ENCODE measurements around the gene LAYN. TPM values are rescaled to one million over a fixed set of nuclear protein-coding genes. Genes with fewer than 3 reads are reported as not detected.

Gene LAYN
- total and polyA plus RNA-seq, 9 of the 15 experiments (the other 6 are each of a cell fraction or from before 2014, with no cell fraction given) = not detected

- no peak overlapping the region for H2AFZ ChIP-seq (ENCODE audit: low read depth, low read length)
- DNase-seq (ENCODE audit: extremely low read depth in 1 of 4, low spot score in 3 of 4) = no peak
- CTCF ChIA-PET (ENCODE audit: low intra/inter-chr PET ratio) = no interaction called here
- no peak overlapping the region for H3K27ac ChIP-seq (ENCODE audit: extremely low read depth, low read depth, low read length)
- no peak for FAIRE-seq
- H3K79me2 ChIP-seq (ENCODE audit: control insufficient read depth, insufficient read depth, low read length) = no peaks in the 10 kb centered on the region
- POLR2A ChIA-PET = interaction anchor here (0.6 to 0.7 kb wide), 2 partner anchors 509 to 1288 kb away, joined by 3 read pairs; no protein-coding TSS in a partner anchor
- no peak overlapping the region for H3K4me2 ChIP-seq (ENCODE audit: insufficient read depth, low read length)
- no peaks in the 10 kb centered on the region for H3K36me3 ChIP-seq (ENCODE audit: control insufficient read depth, insufficient read depth, low read length)
- H3K9me1 ChIP-seq (ENCODE audit: control insufficient read depth, insufficient read depth, low read length) = no peaks in the 10 kb centered on the region
- no peak overlapping the region for H3K9ac ChIP-seq (ENCODE audit: insufficient read depth in 1 of 2, low read depth in 2 of 2, low read length in 2 of 2)
- H3K4me1 ChIP-seq (replicated peaks in 1 of 2; ENCODE audit: control insufficient read depth in 2 of 2, insufficient read depth in 2 of 2, low read length in 2 of 2) = peaks cover 0 to 14% of the 10 kb centered on the region in 2 experiments; a peak in 1 of 5 replicates
- TF ChIP-seq ZNF644 (tag; IDR thresholded peaks at IDR 0.05; ENCODE audit: low read depth) = no peak
- TF ChIP-seq HEY1 (CRISPR knock-in tag; IDR thresholded peaks at IDR 0.05; ENCODE audit: borderline replicate concordance) = no peak
- TF ChIP-seq HNRNPLL (IDR thresholded peaks at IDR 0.05; ENCODE audit: low read depth, low read length, poor library complexity, severe bottlenecking) = no peak
- no peak for TF ChIP-seq ZNF212 (CRISPR knock-in tag; IDR thresholded peaks at IDR 0.05)
- intact Hi-C loops (cut with micrococcal nuclease) = no loop called here
- no peaks in the 10 kb centered on the region for H3K9me3 ChIP-seq (replicated peaks; ENCODE audit: control insufficient read depth, insufficient read depth, low read depth, low read length)
- BruUV-seq (replicated peaks) = no TSS peak
- ATAC-seq = no peak
- no peak overlapping the region for H3K4me3 ChIP-seq
- peaks cover 19 to 45% of the 10 kb centered on the region in 2 experiments for H3K27me3 ChIP-seq (ENCODE audit: control insufficient read depth in 2 of 2, insufficient read depth in 2 of 2, low read length in 2 of 2)
- in situ Hi-C loops (cut with MboI) = no loop called here
- no peaks in the 10 kb centered on the region for H4K20me1 ChIP-seq (replicated peaks; ENCODE audit: control insufficient read depth, insufficient read depth, low read length)
- 9% methylated on average over 9 of the region's 9 CpGs for WGBS (ENCODE audit: insufficient coverage, low coverage, missing lambda C conversion rate)
Measured at GRCh38 chr11:111539426-111540113, 950 bp upstream of the LAYN start.

GRCh38 chr11:111540937-111541253, 375 bp downstream of the LAYN start:
- Histone ChIP-seq H2AFZ (ENCODE audit: low read depth, low read length) (no peak overlapping the region), H3K4me3 (no peak overlapping the region), H3K79me2 (ENCODE audit: control insufficient read depth, insufficient read depth, low read length) (no peaks in the 10 kb centered on the region), H3K27me3 (ENCODE audit: control insufficient read depth in 2 of 2, insufficient read depth in 2 of 2, low read length in 2 of 2) (peaks cover 19 to 43% of the 10 kb centered on the region in 2 experiments), H3K9ac (ENCODE audit: insufficient read depth in 1 of 2, low read depth in 2 of 2, low read length in 2 of 2) (no peak overlapping the region), H3K27ac (ENCODE audit: extremely low read depth, low read depth, low read length) (no peak overlapping the region), H3K4me2 (ENCODE audit: insufficient read depth, low read length) (no peak overlapping the region), H3K9me3 (replicated peaks; ENCODE audit: control insufficient read depth, insufficient read depth, low read depth, low read length) (no peaks in the 10 kb centered on the region), H4K20me1 (replicated peaks; ENCODE audit: control insufficient read depth, insufficient read depth, low read length) (no peaks in the 10 kb centered on the region), H3K36me3 (ENCODE audit: control insufficient read depth, insufficient read depth, low read length) (no peaks in the 10 kb centered on the region), H3K4me1 (replicated peaks in 1 of 2; ENCODE audit: control insufficient read depth in 2 of 2, insufficient read depth in 2 of 2, low read length in 2 of 2) (peaks cover 0 to 14% of the 10 kb centered on the region in 2 experiments; a peak in 1 of 5 replicates), H3K9me1 (ENCODE audit: control insufficient read depth, insufficient read depth, low read length) (no peaks in the 10 kb centered on the region)
- ATAC-seq (no peak), DNase-seq (ENCODE audit: extremely low read depth in 1 of 4, low spot score in 3 of 4) (no peak), FAIRE-seq (no peak)
- intact Hi-C loops (cut with micrococcal nuclease) = no loop called here
- in situ Hi-C loops (cut with MboI) = no loop called here
- BruUV-seq (replicated peaks) = no TSS peak
- ChIA-PET POLR2A (interaction anchor here (0.6 kb wide), 1 partner anchor 152 kb away, joined by 3 read pairs; no protein-coding TSS in a partner anchor), CTCF (ENCODE audit: low intra/inter-chr PET ratio) (no interaction called here)
- WGBS (ENCODE audit: insufficient coverage, low coverage, missing lambda C conversion rate) = 58% methylated on average over 14 of the region's 22 CpGs
- TF ChIP-seq PHF8 (IDR thresholded peaks at IDR 0.05; ENCODE audit: borderline replicate concordance, low read length) (no peak), HBP1 (CRISPR knock-in tag; IDR thresholded peaks at IDR 0.05) (no peak), ZNF174 (CRISPR knock-in tag; IDR thresholded peaks at IDR 0.05) (no peak), RCOR1 (IDR thresholded peaks at IDR 0.05; ENCODE audit: borderline replicate concordance in 1 of 2, low read depth in 2 of 2, low read length in 2 of 2) (no peak), PCBP1 (IDR thresholded peaks at IDR 0.05; ENCODE audit: low read depth, low read length, poor library complexity, severe bottlenecking) (no peak), ZNF232 (CRISPR knock-in tag; IDR thresholded peaks at IDR 0.05) (no peak), ZBTB33 (CRISPR knock-in tag; IDR thresholded peaks at IDR 0.05) (no peak)

Measured in K562 (cell line).